DMS153 treated with DMSO at 0.1 percent for 48 hours (cell line): ENCODE results near the gene SNRPA1.

Experiments used
- DNase-seq: peaks from one replicate; lab custom pipeline; 2025; ENCODE audit not compliant: unreplicated experiment; lab: John Stamatoyannopoulos, UW

The SNRPA1 gene

DNA sequence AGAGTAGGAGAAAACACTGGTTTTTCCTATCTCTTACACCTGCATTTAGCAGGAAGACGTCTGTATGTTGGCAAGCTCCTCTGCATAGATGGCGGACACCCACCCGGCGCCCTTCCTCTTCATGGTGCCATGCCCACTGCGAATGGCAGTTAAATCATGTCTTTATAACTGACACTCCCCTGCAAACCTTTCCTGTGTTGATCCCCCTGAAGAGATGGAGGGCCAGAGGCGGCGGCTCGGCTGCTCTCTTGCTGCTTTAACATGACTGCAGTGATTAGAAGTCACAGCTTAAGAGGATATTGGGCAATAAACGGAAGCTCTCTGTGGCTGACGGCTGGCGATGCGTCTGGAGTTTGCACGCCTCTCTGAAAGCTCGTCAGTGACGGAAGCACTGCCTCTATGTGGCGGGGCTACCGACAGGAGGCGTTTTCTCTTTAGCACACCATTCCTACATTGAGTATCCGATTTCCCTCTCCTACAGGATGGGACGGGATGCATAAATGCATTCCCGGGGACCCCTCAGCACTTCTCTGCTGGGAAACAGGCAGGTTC lies 25.5 kb upstream of the SNRPA1 start:
- DNase-seq = no peak

DNA sequence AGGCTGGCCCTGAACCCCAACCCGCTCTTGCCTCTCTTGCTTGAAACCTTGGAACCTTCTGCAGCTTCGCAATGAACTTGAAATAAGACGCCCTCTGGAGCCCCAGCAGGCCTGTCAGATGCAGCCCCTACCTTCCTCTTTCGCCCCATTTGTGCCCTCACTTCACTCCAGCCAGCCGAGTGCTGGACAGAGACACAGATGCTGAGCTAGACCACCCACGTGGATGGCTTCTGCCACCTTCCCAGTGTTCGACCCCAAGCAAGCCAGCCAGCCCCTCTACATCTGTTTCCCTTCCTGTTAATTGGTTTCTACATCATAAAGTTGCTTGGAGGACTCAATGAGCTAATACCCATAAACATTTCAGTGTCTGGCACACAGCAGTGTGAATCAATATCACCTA lies 23.8 kb upstream of the SNRPA1 start:
- no peak for DNase-seq

DNA sequence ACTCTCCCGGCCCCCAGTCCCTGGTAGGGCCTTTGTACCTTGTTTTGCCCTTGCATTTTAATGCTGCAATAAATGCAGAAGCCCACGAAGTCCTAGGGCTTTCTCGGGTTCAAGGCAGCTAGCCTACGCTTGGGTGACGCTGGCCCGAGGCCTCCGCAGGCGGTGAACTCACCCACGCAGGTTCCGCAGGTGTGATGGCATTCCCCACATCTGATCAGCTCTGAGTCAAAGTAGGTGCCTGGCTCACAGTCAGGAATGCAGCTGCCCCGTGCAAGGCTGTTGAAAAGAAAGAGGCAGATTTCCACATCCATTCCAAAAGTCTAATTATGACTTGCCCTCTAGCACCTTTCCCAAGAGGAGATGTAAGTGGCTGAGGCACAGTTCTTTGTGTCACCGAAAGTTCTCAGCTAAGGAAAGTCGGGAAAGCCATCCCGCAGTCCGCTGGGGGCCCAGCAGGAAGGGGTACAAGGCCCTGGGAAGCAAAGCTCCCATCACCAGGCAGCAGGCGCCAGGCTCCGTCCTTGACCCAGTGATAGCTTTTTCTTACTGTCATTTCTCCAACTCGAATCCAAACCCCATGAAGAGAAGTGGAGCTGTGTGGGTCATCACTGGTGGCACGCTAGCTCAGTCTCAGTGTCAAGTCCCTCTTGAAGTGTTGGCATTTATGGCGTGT lies 23.2 kb upstream of the SNRPA1 start:
- no peak for DNase-seq

DNA sequence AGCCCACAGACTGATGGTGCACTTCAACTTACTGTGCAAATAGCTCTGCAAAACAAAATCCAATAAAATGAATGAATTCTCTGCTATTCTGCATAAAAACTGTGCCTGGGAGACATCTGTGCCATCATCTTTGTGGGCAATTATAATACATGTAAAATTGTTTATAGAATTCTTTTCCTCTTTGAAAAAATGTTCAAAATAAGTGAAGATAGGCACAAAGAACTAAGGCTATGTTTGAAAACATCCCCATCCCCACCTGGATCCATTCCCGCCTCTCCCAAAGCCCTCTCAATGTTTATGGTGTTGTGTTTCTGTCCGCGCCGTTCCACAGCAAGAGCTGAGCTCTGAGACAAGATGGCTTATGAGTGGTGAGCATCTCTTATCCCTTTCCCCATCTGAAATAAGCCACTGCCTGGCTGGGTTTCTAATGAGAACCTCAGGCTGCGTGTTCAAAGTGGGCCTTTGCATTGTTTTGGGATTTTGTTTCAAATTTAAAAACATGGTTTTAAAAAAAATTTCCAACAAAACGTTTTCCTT lies 22.4 kb upstream of the SNRPA1 start:
- no peak for DNase-seq

DNA sequence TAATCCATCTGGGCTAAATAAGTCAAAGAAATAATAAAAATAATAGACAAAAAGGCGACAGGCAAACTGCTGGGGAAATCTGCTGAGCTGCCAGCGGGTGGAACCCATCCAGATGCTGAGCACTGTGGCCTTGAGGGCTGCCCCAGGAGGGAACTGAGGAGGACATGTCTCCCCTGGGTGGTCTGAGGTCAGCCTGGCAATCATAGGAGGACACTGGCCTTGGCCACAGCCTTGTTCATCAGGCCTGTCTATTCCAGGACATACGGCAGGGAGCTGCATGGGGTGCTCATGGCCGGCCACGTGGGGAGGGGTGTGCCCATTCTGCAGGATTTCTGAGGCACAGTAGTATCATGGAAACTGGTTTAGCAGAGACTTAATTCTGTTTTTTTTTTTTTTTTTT lies 21.5 kb upstream of the SNRPA1 start:
- DNase-seq = no peak

DNA sequence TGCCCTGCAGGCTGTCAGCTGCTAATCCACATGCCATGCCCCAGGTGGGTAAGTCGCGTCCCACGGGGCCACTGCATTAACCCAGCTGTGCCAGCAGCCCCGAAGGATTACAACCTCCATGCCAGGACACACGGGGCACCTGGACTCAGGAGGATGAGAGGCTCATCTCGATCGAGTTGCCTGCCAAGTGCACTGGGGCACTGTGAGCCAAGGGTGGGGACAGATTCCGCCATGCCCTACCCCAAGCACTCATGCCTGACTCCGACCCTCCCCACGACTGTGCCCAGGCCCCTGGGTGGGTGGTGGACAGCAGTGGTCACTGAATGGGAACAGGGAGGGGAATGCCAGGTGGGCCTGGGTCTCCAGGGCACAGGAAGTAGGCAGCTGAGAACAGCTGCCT lies 20.7 kb upstream of the SNRPA1 start:
- DNase-seq = no peak

DNA sequence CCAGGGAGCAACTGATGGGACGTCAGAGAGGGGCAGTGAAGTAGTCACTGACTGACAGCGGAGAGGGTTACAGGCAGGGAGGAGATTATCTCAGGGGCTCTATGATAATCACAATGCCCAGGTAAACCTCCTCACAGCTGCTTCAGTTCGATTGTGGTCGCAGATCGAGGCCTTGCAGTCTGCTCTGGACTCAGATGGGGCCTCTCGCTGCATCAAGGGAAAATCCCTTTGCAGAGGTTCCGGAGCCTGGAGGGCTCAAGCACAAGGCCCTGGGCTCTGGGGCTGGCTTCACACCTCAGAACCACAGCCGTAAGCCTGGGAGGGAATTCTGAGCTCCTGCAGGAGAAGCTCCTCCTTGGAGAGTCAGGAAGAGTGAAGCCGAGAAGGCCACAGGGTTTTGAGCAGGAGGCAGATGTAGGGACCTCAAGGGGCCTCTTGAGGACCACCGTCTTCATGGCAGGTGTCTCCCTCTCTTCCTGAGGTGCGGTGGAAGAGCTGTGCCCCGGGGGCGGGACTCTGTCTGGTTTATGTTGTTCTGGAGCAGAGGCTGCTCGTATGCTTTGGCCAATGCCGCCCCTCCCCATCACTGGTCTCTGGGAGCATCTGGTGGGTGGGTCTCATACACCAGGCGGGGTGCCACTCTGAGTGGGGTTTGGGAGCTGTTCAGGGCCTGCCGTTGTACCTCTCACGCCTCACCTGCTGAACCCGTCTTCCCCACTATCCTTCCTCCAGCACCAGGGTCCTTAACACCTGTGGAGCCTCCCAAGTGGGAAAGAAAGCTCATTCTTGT lies 19.5 kb upstream of the SNRPA1 start:
- DNase-seq = no peak

DNA sequence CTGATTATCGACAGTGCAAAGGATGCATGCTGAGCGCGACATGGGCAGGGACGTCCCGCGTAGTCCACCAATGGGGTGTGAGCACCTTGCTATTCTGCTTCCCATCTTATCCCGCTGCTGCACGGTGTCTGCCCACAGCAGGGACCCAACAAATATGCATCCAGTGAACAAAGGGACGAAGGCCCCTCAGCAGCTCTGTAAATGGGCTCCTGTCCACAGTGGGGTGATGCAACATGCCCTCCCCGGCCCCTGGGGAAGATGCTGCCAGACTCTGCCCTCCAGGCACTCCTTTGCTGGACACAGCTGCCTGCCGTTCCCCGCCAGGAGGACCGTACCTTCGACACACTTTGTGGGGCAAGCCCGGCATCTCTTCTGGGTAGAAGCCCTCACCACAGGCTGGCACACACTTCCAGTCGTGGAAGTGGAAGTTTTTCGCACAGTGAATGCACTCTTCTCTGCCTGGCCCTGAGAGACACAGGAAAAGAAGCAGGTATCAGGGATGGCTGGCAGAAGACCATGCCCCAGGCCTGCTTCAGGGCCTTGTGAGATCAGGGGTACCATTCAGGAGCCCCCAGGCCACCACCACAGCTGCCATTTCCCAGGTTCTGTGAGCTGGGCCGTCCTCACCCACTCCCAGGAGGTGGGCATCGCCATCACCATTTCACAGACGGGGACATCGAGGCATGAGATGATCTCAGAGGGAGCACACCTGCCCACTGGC lies 18.2 kb upstream of the SNRPA1 start:
- no peak for DNase-seq

DNA sequence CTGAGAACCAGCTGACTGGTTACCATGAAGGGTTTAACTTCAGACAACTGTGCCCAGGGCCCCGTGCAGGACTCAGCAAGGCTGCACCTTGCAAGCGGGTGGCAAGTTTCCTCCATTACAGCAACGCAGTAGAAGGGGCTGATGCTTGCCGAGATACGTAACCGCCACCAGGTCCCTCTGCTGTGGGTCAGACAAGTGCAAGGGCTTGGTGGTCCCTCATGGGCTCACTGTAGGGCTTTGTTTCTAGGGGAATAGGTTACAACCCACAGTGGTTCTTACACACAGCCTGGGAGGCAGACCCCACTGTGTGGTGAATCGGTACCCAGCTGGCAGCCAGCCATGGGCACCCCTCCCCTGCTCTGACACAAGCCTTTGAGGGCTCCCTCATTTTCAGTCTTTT lies 15.5 kb upstream of the SNRPA1 start:
- no peak for DNase-seq

DNA sequence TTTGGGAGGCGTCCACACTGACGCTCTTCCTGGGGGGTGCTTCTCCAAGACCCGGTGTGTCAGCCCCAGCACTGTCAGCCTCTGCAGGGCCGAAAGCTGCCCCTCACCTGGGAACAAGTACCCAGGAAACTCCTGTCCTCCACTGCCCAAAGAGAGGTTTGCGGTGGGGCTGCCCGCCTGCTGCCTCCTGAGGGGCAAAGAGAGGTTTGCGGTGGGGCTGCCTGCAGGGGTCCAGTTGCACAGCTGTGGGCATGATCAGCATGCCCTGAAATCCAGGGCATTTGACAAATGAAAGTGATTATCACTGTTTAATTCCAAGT lies 15.1 kb upstream of the SNRPA1 start:
- no peak for DNase-seq

DNA sequence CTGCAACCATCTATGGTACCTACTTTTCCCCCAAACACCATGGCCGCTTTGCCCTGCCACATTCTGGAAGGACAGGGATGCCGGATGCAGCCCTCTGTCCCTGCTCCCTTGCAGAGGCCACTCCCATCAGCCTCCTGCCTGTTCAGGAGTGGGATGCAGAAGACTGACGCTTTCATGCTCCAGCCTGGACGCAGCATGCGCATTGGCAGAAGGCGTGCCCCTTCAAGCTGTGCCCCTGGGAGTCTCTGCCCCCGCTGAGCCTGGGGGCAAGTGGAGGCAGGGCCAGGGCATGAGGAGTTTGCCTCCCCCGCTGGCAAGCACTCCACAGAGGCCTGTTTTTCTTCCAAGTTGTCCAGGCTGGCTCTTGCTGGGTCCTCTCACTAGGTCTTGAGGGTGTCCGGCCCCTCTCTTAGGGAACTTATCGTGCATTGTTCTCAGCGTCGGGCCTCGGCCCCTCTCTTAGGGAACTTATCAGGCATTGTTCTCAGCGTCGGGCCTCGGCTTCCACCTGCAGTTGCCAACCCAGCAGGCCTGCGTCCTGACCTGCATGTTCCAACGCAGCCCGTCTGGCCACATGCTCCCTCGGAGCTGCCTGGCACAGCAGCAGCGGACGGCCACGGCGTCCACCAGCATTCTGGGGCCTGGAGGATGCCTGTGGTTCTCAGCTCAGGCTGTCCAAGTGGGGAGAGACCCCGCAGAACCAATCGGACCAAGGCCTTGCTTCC lies 14.6 kb upstream of the SNRPA1 start:
- DNase-seq = no peak

DNA sequence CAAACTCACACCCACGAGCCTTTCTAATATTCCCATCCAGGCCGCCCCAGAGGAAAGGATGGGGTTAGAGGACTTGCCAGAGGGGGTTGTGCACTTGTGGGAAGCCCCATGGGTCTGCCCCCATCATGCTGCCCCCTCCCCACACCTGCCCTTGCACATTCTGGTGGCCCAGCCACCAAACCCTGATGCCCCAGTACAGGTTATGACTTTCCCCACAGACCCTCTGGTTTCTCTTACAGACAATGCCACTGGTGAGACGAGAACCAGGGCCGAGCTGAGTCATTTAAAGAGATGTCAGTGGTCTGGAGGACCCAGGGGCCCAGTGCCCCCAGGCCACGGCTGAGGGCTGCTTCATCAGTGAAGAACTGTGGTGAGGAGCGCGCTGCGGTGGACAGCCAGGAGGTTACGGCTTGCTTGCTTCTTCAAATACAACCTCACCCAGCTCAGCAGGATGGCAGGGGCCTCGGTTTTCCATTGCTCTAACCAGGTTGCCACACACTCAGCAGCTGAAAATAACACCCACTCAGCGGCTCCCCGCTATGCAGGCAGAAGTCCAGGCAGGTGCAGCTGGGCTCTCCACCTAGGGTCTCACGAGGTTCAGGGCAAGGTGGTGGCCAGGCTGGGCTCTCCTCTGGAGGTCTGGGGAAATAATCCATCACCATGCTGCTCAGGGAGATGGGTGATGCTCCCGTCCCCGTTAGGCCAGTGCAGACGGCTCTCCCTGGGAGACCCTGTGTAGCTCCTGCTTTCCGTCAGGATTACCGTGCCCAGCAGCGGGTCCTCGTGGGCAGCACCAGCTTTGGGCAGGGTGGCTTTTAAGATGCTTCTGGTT lies 13.8 kb upstream of the SNRPA1 start:
- no peak for DNase-seq

DNA sequence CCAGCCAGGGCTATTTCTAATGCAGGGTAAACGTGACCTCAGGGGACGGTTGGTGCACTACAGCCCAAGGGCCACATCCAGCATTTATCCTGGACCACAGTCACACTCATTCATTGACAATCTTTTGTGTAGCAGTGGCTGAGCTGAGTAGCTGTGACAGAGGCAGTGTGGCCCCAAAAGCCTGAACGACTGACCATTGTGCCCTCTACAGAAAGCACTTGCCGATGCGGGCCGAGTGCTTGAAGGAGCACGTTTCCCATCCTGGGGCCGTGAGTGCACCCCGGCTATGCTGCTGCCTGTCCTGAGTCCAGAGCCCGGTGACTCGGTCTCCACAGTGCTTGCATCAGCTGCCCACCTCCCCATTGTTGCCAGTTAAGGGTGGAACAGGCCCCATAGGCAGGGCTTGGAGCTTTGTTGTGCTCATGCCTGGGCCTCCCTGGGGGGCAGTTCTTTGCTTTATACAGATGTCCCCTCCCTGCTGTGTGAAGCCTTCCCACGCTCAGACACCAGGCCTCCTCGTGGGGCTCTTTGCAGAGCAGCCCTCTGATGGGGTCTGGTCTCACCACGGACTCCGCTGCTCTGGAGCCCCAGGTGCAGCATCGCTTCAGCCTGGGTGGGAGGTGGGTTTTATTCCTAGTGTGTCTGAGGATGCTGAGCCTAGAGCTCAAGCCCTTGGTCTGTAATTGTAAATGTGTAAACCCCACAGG lies 13.0 kb upstream of the SNRPA1 start:
- DNase-seq = no peak

DNA sequence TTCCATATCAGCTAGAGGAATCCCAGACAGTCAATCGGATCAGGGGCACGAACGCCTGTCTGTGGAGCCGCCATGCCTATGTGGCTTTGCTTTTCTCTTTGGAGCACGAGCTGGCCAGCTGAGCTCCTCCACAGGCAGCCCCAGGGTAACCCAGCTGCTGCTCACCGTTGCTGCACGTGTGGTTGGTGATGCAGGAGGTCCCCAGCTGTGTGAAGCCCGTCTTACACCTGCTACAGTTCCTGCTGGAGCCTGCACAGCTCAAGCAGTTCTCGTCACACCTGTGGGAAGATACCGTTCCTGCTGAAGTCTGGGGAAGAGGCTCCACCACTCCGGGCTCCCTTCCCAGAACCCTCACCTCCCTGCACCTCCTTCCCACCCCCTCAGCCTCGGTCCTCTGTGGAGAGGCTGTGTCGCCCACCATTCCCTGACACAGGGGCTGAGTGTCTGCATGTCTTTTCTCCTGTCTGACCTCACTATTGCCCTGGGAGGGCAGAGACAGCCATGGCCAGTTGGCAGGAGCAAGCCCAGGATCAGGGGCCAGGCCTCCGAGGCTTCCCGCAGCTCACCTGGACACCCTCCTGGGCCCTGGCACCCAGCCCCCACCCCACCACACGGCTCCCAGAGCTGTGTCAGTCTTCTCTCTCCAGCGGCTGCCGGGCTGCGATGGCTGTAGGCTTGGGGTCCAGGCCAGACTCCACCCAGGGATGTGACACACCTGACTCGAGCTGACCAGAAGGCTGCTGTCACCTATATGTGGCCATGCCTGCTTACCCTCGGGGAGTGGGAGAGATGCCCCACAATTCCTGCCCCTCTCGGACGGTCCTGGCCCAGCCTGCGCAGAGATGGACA lies 12.2 kb upstream of the SNRPA1 start:
- DNase-seq = no peak

DNA sequence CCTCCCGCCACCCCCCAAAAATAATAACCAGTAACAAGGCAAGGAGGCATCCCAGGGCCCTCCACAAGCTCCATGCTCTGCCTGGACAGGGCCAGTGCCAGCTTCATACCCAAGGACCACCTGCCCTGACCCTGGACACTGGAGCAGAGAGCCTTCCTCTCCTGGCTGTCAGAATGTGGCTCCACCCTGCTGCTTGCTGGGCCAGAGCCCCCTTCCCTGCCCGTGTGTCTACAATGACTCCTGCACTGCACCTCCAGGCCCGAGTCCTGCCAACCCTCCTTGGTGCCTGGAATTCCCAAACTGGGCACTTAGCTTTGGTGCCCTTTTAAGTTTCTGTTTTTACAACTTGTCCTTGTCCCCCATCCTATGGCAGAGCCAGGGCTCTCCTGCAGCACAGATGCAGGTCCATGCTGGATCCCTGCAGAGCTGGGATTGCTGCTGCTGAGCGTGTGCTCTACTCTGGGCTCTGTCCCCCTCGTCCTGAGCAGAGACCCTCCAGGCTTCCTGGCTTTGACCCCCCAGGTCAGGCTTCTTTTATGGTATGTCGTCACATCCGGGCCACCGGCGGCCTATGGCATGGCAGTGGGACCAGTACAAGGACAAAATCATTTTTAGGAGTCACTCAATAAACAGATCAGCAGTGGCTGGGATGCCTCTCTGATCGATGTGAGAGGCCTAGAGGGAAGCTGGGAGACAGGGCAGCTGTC lies 11.4 kb upstream of the SNRPA1 start:
- DNase-seq = no peak

DNA sequence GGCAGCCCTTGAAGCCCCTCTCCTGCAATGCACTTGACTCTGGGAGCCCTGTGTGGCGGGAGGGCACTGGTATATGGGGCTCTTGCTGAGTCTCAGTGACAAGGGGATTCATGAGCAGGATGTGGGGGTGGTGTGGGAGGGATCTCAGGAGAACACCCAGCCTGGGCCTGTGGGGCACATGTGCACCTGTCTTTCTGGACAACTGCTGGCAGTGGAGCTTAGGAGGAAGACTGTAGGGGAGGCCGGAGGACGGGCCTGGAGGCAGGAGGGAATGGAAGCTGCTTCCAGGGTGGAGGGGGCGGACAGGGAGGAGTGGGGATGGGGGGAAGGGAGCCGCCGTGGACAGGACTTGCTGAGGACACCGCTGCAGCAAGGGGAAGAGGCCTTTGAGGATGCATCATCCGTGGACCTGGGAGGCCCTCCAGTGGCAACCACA lies 10.8 kb upstream of the SNRPA1 start:
- no peak for DNase-seq

DNA sequence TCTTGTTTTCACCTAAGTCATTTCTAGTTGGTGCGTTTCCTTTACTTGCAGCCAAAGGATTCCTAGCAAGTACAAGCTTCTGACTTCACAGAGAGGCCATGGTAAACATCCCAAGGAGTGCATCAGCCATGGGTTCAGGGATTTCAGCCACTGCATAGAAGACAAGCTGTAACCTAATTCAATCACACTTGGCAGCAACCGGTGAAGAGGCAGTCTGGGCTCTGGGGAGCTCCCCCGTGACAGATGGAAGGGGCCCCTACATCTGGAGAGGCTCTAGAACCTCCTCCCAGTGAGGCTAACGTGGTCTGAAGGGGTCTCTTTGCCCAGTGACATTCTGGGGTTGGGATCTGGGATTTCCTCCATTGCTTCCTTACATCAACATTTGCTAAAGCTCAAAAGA lies 8.4 kb upstream of the SNRPA1 start:
- no peak for DNase-seq
